WERI-Rb-1 (cell line): ENCODE results near the gene NCAM2.
A peak's percentile ranks its signal among the peaks of the same experiment; 100 is the strongest.

Experiments used
- DNase-seq: peaks from one replicate; pipeline ENCODE4 v3.0.0-alpha.2; 2020
- H3K27ac ChIP-seq: fragments of 250-450 bp; sonication (Bioruptor Pico); 2 replicates; pipeline ENCODE4 v1.5.1; 2020; ENCODE audit warnings: mild to moderate bottlenecking, moderate library complexity
- H3K27me3 ChIP-seq: fragments of 250-450 bp; sonication (Bioruptor Pico); 2 replicates; pipeline ENCODE4 v1.5.1; 2021; ENCODE audit warnings: mild to moderate bottlenecking, low read depth, moderate library complexity; ENCODE audit not compliant: insufficient read depth, severe bottlenecking
- H3K36me3 ChIP-seq: fragments of 250-450 bp; sonication (Bioruptor Pico); 2 replicates; pipeline ENCODE4 v1.5.1; 2020; ENCODE audit warnings: mild to moderate bottlenecking, moderate library complexity
- H3K4me3 ChIP-seq: 2 replicates; pipeline ENCODE4 v1.5.1; 2011; ENCODE audit warnings: low read depth, mild to moderate bottlenecking, control low read depth, low read length
- H3K9me3 ChIP-seq: fragments of 250-450 bp; sonication (Bioruptor Pico); 2 replicates; pipeline ENCODE4 v1.5.1; 2021; ENCODE audit warnings: mild to moderate bottlenecking, moderate library complexity; ENCODE audit not compliant: severe bottlenecking
- TF ChIP-seq, protein P1 (sequence below): IDR thresholded peaks from 2 replicates; pipeline ENCODE4 v1.5.1; 2011; ENCODE audit warnings: low read depth, mild to moderate bottlenecking, control low read depth, inconsistent platforms, low read length

NCAM2 gene

GRCh38 chr21:21084179-21084578 lies 86.0 kb downstream of the NCAM2 start:
- H3K27ac ChIP-seq, result no peak overlapping the region
- H3K9me3 ChIP-seq, result no peaks in the 10 kb centered on the region
- H3K36me3 ChIP-seq, result no peaks in the 10 kb centered on the region
- no peaks in the 10 kb centered on the region for H3K27me3 ChIP-seq
- TF ChIP-seq, protein P1, sequence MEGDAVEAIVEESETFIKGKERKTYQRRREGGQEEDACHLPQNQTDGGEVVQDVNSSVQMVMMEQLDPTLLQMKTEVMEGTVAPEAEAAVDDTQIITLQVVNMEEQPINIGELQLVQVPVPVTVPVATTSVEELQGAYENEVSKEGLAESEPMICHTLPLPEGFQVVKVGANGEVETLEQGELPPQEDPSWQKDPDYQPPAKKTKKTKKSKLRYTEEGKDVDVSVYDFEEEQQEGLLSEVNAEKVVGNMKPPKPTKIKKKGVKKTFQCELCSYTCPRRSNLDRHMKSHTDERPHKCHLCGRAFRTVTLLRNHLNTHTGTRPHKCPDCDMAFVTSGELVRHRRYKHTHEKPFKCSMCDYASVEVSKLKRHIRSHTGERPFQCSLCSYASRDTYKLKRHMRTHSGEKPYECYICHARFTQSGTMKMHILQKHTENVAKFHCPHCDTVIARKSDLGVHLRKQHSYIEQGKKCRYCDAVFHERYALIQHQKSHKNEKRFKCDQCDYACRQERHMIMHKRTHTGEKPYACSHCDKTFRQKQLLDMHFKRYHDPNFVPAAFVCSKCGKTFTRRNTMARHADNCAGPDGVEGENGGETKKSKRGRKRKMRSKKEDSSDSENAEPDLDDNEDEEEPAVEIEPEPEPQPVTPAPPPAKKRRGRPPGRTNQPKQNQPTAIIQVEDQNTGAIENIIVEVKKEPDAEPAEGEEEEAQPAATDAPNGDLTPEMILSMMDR, result no peak
- H3K4me3 ChIP-seq, result no peak overlapping the region
- no peak for DNase-seq

DNA sequence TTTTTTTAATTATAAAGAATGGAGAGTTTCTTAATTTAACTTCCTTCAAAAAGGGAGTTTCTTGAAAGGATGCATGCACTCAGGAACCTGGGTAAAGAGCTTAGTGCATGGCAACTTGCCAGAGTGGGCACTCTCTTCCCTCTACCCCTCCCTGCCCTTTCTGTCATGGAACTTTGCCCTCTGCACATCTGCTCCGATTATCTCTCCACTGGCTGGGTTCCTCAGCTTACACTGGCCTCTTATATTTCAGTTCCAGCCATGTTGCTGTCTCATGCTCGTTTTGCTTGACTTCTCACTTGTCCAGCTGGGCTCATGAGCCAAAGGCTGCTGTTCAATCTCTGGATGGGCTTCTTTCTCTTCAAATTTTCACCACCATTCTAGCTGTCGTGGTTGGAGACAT lies 87.0 kb downstream of the NCAM2 start:
- no peaks in the 10 kb centered on the region for H3K27me3 ChIP-seq
- no peak for DNase-seq
- H3K4me3 ChIP-seq, result no peak overlapping the region
- no peak overlapping the region for H3K27ac ChIP-seq
- no peaks in the 10 kb centered on the region for H3K36me3 ChIP-seq
- TF ChIP-seq, protein P1, result no peak
- H3K9me3 ChIP-seq, result no peaks in the 10 kb centered on the region

DNA sequence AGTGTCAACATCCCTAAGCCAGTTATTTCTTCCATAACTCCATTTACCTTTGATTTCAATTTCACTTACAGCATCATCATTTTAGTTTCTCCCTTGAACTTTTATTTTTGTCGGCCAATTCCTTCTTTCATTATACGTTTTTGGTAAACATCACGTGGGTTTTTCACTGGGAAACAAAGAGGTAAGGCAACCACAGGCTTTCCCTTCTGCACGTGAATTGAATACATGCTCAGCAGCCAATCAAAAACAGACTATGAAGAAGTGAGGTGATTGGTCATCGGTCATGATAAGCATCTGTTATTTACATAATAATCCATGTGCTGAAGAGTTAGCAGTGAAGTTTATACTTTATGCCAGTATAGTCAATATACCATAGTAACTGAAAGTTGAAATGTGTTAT lies 98.7 kb downstream of the NCAM2 start:
- Histone ChIP-seq H3K4me3 (no peak overlapping the region), H3K27ac (no peak overlapping the region), H3K27me3 (no peaks in the 10 kb centered on the region), H3K36me3 (no peaks in the 10 kb centered on the region), H3K9me3 (no peaks in the 10 kb centered on the region)
- TF ChIP-seq, protein P1, result no peak
- DNase-seq, result no peak

DNA sequence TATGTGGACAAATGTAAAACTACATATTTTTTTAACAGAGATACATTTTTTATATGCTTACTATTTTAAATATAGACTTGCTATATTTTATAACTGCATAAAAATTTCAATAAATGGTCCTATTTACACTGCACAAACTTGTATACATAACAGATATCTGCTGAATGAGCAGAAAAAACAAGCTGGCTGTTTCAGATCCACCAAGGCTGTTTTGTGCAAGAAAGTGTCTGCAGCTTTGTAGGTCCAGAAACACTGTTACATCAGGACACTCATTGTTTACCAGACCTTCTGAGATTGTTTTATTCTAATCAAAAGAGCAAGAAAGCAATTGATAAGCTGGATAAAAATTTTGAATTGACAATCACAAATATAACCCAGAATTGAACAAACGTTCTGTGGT lies 99.3 kb downstream of the NCAM2 start:
- no peak overlapping the region for H3K27ac ChIP-seq
- no peak overlapping the region for H3K4me3 ChIP-seq
- TF ChIP-seq, protein P1, result no peak
- DNase-seq, result no peak
- H3K36me3 ChIP-seq, result no peaks in the 10 kb centered on the region
- no peaks in the 10 kb centered on the region for H3K27me3 ChIP-seq
- no peaks in the 10 kb centered on the region for H3K9me3 ChIP-seq

DNA sequence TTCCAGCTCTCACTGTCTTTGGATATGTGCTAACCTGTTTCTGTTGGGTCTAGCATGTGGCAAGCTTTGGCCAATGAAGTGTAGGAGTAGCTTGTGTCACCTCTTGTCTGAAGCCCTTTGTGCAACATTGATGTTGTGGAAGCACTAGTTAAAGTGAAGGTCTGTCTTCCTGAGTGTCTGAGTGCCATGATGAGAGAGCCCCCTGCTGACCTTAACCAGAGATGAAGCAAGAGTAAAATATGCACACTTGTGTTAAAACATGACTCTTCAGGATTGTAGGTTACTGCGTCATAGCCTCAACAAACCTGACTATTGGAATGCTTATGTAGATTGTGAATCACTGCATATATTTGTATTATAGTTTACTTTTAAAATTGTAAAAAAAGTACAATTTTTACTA lies 103.7 kb downstream of the NCAM2 start:
- H3K36me3 ChIP-seq, result no peaks in the 10 kb centered on the region
- no peak overlapping the region for H3K4me3 ChIP-seq
- no peaks in the 10 kb centered on the region for H3K9me3 ChIP-seq
- no peak overlapping the region for H3K27ac ChIP-seq
- H3K27me3 ChIP-seq, result no peaks in the 10 kb centered on the region
- DNase-seq, result peak; percentile 64
- TF ChIP-seq, protein P1, result peak; percentile 69

DNA sequence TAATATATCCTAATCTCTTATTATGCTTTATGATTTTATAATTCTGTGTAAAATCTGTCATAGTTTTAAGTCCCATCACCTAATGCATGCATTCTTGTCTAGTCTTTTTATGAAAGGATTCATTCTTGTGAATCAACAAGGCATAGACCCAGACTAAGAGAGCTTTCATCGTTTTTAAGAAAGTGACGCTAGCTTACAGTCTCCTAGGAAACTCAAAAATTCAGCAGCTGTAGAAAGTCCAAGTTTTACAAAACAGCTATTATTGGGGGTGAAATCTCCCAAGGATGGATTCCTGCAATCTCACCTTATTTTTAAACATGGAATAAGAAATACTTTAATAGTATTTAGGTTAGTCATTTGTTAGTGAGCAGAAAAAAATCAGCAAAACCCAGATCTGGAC lies 104.7 kb downstream of the NCAM2 start:
- H3K9me3 ChIP-seq, result no peaks in the 10 kb centered on the region
- no peaks in the 10 kb centered on the region for H3K36me3 ChIP-seq
- TF ChIP-seq, protein P1, result no peak
- no peaks in the 10 kb centered on the region for H3K27me3 ChIP-seq
- no peak for DNase-seq
- no peak overlapping the region for H3K4me3 ChIP-seq
- no peak overlapping the region for H3K27ac ChIP-seq
